Right lobe of liver (tissue), 4 donors: ENCODE results near the gene SEL1L.

Experiments
- POLR2A ChIP-seq: fragments of 450-650 bp; IDR thresholded peaks from one replicate; pipeline ENCODE4 v1.6.1; 2017; ENCODE audit warnings: antibody characterized with exemption, mild to moderate bottlenecking
- TF ChIP-seq, protein P1 (sequence below), 4 donors: fragments of 200-600 bp in 3 of 4; fragments of 450-650 bp in 1 of 4; IDR thresholded peaks; one replicate each; pipeline versions ENCODE4 v1.5.1 to v1.8.0; 2016 to 2022; ENCODE audit warnings: antibody characterized with exemption in 4 of 4, mild to moderate bottlenecking in 2 of 4
- donor health status: DM: no; HTN: no; CAD: no.
- donor health status: DM: no; HTN: no; CAD: no.
- donor health status: DM: no; HTN: yes; CAD: no.

DNA sequence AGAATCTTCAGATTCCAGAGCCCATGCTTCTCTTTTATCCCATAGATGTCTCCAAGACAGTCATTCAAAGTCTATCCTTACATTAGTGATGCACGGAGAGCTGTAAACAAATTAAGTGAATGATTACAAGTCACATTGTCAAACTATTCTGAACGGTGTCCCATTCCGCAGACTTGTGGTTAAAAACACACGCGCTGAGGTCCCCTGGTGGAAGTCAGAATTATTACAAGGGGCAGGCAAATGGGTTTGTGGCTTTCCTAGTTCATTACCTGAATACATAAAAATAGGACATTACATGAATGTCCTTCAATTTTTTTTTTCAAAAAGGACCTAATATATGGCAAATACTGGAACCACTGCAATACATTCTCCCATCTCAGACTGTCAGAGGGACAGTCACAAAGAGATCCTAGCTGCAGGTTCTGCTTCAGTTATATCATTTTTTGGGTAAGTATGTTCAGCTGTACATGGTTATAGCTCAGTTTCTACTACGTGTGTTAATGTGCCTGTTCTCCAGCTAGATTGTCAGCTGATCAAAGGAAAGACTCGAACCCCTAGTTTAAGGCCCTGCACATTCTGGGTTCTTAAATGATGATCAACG, 80.4 kb downstream of the SEL1L start:
- TF ChIP-seq, protein P1, sequence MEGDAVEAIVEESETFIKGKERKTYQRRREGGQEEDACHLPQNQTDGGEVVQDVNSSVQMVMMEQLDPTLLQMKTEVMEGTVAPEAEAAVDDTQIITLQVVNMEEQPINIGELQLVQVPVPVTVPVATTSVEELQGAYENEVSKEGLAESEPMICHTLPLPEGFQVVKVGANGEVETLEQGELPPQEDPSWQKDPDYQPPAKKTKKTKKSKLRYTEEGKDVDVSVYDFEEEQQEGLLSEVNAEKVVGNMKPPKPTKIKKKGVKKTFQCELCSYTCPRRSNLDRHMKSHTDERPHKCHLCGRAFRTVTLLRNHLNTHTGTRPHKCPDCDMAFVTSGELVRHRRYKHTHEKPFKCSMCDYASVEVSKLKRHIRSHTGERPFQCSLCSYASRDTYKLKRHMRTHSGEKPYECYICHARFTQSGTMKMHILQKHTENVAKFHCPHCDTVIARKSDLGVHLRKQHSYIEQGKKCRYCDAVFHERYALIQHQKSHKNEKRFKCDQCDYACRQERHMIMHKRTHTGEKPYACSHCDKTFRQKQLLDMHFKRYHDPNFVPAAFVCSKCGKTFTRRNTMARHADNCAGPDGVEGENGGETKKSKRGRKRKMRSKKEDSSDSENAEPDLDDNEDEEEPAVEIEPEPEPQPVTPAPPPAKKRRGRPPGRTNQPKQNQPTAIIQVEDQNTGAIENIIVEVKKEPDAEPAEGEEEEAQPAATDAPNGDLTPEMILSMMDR (IDR thresholded peaks at IDR 0.05): peak; percentile 85 to 94 (median 88)
- no peak for TF ChIP-seq POLR2A
